ENCODE results near the gene SPPL2A. TPM values are rescaled to one million over a fixed set of nuclear protein-coding genes. Genes with fewer than 3 reads are reported as not detected.

Gene SPPL2A
- total and polyA plus RNA-seq, 10 donors, result 18.0 to 425 (median 113) TPM

DNA sequence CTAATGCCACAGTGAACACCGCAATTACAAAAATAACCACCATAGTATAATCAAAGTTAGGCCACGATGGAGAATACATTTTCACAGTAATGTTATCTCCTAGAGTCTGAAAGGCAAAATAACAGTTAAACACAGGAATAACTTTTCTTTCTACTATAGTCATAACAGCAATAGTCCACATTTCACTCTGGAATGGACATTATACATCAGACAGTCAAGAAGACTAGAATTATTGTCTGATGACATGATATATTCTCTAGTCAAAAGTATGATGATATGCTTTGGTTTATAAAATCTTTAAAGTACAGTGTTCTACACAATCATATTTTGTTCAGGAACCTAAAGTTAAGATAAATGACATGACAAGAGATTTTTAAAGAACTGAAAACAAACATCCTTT, 18.0 kb downstream of the SPPL2A start:
- Histone ChIP-seq H3K36me3 (peaks cover 0 to 77% (median 55%) of the 10 kb centered on the region in 6 donors), H3K27ac (no peak overlapping the region), H3K4me1 (peaks cover 0 to 37% (median 9%) of the 10 kb centered on the region in 6 donors), H3K9me3 (no peaks in the 10 kb centered on the region), H3K4me3 (no peak overlapping the region), H3K27me3 (replicated peaks in 1 of 7) (no peaks in the 10 kb centered on the region)
- intact Hi-C loops (cut with DNase I; ENCODE audit: low total_unique reads), result no loop called here
- no peak for DNase-seq
- 96 to 99% (median 97%) methylated on average over 2 of the region's 2 CpGs for WGBS, 5 donors
- TF ChIP-seq CTCF (IDR thresholded peaks at IDR 0.05 in 8 of 11, conservative IDR thresholded peaks at IDR 0.05 in 3 of 11) (no peak), POLR2A (IDR thresholded peaks at IDR 0.05) (no peak), POLR2AphosphoS5 (IDR thresholded peaks at IDR 0.05) (no peak)

DNA sequence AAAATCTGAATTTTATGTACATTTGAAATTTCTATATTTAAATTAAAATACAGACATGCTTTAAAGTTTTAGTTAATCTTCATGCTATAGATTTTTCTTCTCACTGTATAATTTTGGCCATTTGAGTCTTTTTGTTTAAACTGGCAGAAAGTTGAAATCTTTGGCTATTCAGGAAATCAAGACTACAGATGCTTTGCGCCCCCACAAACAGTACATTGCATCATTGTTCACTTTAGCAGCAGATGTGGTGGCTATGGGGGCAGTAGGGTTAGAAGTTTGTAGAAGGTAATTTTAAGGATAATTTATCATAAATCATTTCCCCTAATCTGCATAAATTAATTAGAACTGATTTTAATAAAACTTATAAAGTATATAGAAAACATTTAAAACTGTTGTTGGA, 20.9 kb downstream of the SPPL2A start:
- H3K36me3 ChIP-seq, result peaks cover 0 to 100% (median 73%) of the 10 kb centered on the region in 6 donors
- DNase-seq, result no peak
- H3K4me1 ChIP-seq, result peaks cover 0 to 8% (median 0%) of the 10 kb centered on the region in 6 donors
- TF ChIP-seq CTCF (IDR thresholded peaks at IDR 0.05 in 8 of 11, conservative IDR thresholded peaks at IDR 0.05 in 3 of 11) (no peak), POLR2AphosphoS5 (IDR thresholded peaks at IDR 0.05) (no peak), POLR2A (IDR thresholded peaks at IDR 0.05) (no peak)
- H3K9me3 ChIP-seq, result no peaks in the 10 kb centered on the region
- H3K4me3 ChIP-seq, result no peak overlapping the region
- intact Hi-C loops (cut with DNase I; ENCODE audit: low total_unique reads), result no loop called here
- no peaks in the 10 kb centered on the region for H3K27me3 ChIP-seq (replicated peaks in 1 of 7)
- no peak overlapping the region for H3K27ac ChIP-seq
- WGBS, 5 donors, result 52 to 85% (median 72%) methylated on average over 1 of the region's 1 CpG

DNA sequence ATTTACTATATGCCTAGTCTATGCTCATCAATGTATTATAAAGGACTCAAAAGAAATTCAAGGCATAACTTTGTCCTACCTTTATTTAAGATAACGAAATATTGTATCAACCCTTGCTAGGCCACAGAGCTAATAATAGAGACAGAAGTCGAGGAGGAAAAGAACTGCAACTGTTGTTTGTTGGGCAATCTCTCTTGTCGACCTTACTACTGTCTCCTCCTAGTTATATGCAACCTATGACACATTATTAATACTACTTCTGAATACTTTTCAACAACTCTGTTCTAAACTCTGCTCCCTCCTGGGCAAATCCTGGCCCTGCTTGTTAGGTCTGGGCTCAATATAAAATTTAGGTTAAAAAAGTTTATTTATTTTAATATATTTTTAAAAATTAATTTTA, 24.6 kb downstream of the SPPL2A start:
- intact Hi-C loops (cut with DNase I; ENCODE audit: low total_unique reads), result no loop called here
- H3K27ac ChIP-seq, result no peak overlapping the region
- no peak for DNase-seq
- WGBS, 5 donors, result 57 to 87% (median 75%) methylated on average over 3 of the region's 3 CpGs
- peaks cover 0 to 100% (median 81%) of the 10 kb centered on the region in 6 donors for H3K36me3 ChIP-seq
- no peak overlapping the region for H3K4me3 ChIP-seq
- no peak for TF ChIP-seq POLR2AphosphoS5 (IDR thresholded peaks at IDR 0.05)
- TF ChIP-seq POLR2A (IDR thresholded peaks at IDR 0.05), result no peak
- no peak for TF ChIP-seq CTCF (IDR thresholded peaks at IDR 0.05 in 8 of 11, conservative IDR thresholded peaks at IDR 0.05 in 3 of 11)
- no peaks in the 10 kb centered on the region for H3K27me3 ChIP-seq (replicated peaks in 1 of 7)
- H3K4me1 ChIP-seq, result no peaks in the 10 kb centered on the region
- no peaks in the 10 kb centered on the region for H3K9me3 ChIP-seq

- no peak overlapping the region for H3K27ac ChIP-seq
- H3K27me3 ChIP-seq (replicated peaks in 1 of 7), result no peaks in the 10 kb centered on the region
- no peaks in the 10 kb centered on the region for H3K4me1 ChIP-seq
- intact Hi-C loops (cut with DNase I; ENCODE audit: low total_unique reads), result no loop called here
- no peak for TF ChIP-seq CTCF (IDR thresholded peaks at IDR 0.05 in 8 of 11, conservative IDR thresholded peaks at IDR 0.05 in 3 of 11)
- no peak for TF ChIP-seq POLR2AphosphoS5 (IDR thresholded peaks at IDR 0.05)
- no peak for TF ChIP-seq POLR2A (IDR thresholded peaks at IDR 0.05)
- WGBS, 5 donors, result 93 to 96% (median 96%) methylated on average over 8 of the region's 8 CpGs
- H3K4me3 ChIP-seq, result no peak overlapping the region
- peaks cover 7 to 100% (median 84%) of the 10 kb centered on the region in 6 donors for H3K36me3 ChIP-seq
- no peaks in the 10 kb centered on the region for H3K9me3 ChIP-seq
- no peak for DNase-seq
These were observed 28.7 kb downstream of the SPPL2A start for GRCh38 chr15:50736823-50737222.

Data from spleen (tissue), 11 donors.